HepG2 (cell line): ENCODE results near the gene PKN2. TPM values are rescaled to one million over a fixed set of nuclear protein-coding genes. Genes with fewer than 3 reads are reported as not detected.

Experiments used
- ARNT ChIP-seq: fragments of 450-650 bp; IDR thresholded peaks from 2 replicates; pipeline ENCODE4 v1.6.1; 2017
- DMAP1 ChIP-seq: IDR thresholded peaks from 2 replicates; pipeline ENCODE4 v1.6.1; 2016
- FOSL2 ChIP-seq: sonication (generic); formaldehyde crosslinking; IDR thresholded peaks from 2 replicates; pipeline ENCODE4 v1.4.0; 2020; ENCODE audit warnings: missing genetic modification reagents
- HNRNPH1 ChIP-seq: fragments of 200-400 bp; formaldehyde crosslinking; optimal IDR thresholded peaks from 2 replicates; pipeline ENCODE3; 2017; ENCODE audit warnings: mild to moderate bottlenecking, low read depth, low read length
- KDM1A ChIP-seq: IDR thresholded peaks from 2 replicates; pipeline ENCODE4 v1.6.1; 2016; ENCODE audit warnings: missing compliant biosample characterization
- KMT2B ChIP-seq: IDR thresholded peaks from 2 replicates; pipeline ENCODE4 v1.6.1; 2016; ENCODE audit warnings: missing genetic modification reagents, missing compliant biosample characterization
- MAFF ChIP-seq: IDR thresholded peaks from 2 replicates; pipeline ENCODE4 v1.6.1; 2011; ENCODE audit warnings: low read depth, low read length, improper control_type of control experiment
- MEIS2 ChIP-seq: sonication (generic); formaldehyde crosslinking; IDR thresholded peaks from 2 replicates; pipeline ENCODE4 v1.9.0; 2021; ENCODE audit warnings: mild to moderate bottlenecking, missing genetic modification reagents
- PTBP1 ChIP-seq: fragments of 200-400 bp; formaldehyde crosslinking; IDR thresholded peaks from 2 replicates; pipeline ENCODE4 v1.6.1; 2018; ENCODE audit warnings: low read length, low read depth; ENCODE audit not compliant: poor library complexity, severe bottlenecking
- RBAK ChIP-seq: sonication (generic); formaldehyde crosslinking; IDR thresholded peaks from 2 replicates; pipeline ENCODE4 v1.5.1; 2020; ENCODE audit warnings: mild to moderate bottlenecking, missing genetic modification reagents
- RBM39 ChIP-seq: fragments of 200-400 bp; formaldehyde crosslinking; IDR thresholded peaks from one replicate; pipeline ENCODE4 v1.6.1; 2018; ENCODE audit warnings: antibody characterized with exemption, mild to moderate bottlenecking, low read depth, low read length; ENCODE audit not compliant: poor library complexity, severe bottlenecking
- SOX5 ChIP-seq: IDR thresholded peaks from 2 replicates; pipeline ENCODE4 v1.6.1; 2016; ENCODE audit warnings: borderline replicate concordance
- SPEN ChIP-seq: sonication (generic); formaldehyde crosslinking; IDR thresholded peaks from 2 replicates; pipeline ENCODE4 v1.5.1; 2020; ENCODE audit warnings: low read depth, mild to moderate bottlenecking, missing genetic modification reagents
- TBX3 ChIP-seq: fragments of 450-650 bp; IDR thresholded peaks from 2 replicates; pipeline ENCODE4 v1.6.1; 2017; ENCODE audit warnings: antibody characterized with exemption, mild to moderate bottlenecking, inconsistent platforms, borderline replicate concordance
- U2AF1 ChIP-seq: fragments of 200-400 bp; formaldehyde crosslinking; optimal IDR thresholded peaks from 2 replicates; pipeline ENCODE3; 2017; ENCODE audit warnings: mild to moderate bottlenecking, low read depth, low read length
- ZNF12 ChIP-seq: sonication (generic); formaldehyde crosslinking; IDR thresholded peaks from 2 replicates; pipeline ENCODE4 v1.5.0; 2020; ENCODE audit warnings: missing genetic modification reagents
- ZNF432 ChIP-seq: sonication (generic); formaldehyde crosslinking; IDR thresholded peaks from 2 replicates; pipeline ENCODE4 v1.5.0; 2020; ENCODE audit warnings: missing genetic modification reagents, mild to moderate bottlenecking, borderline replicate concordance
- ZNF615 ChIP-seq: sonication (generic); formaldehyde crosslinking; IDR thresholded peaks from 2 replicates; pipeline ENCODE4 v1.5.0; 2020; ENCODE audit warnings: mild to moderate bottlenecking, missing genetic modification reagents, borderline replicate concordance
- ZNF619 ChIP-seq: sonication (generic); formaldehyde crosslinking; IDR thresholded peaks from 2 replicates; pipeline ENCODE4 v1.4.0; 2020; ENCODE audit warnings: mild to moderate bottlenecking, missing genetic modification reagents
- ZNF761 ChIP-seq: sonication (generic); formaldehyde crosslinking; conservative IDR thresholded peaks from 2 replicates; pipeline ENCODE4 v1.4.0; 2020; ENCODE audit warnings: mild to moderate bottlenecking, missing genetic modification reagents
- polyA plus RNA-seq, 8 experiments: library from polyadenylated mRNA; depleted of rRNA in 3 of 8; stranded (reverse) in 7 of 8; unstranded in 1 of 8; fragments of >200 nt; fragmentation: Illumina TruSeq in 4 of 8; extraction: Trizol in 4 of 8; gene quantifications; 2 replicates each; pipeline versions ENCODE4 v1.2.1 to v1.2.3, GENCODE V29; 2011 to 2016; ENCODE audit warnings: low read depth in 4 of 8, missing spikeins in 1 of 8, mixed read lengths in 1 of 8; ENCODE audit not compliant: insufficient read depth in 1 of 8
- total RNA-seq, 5 experiments: library from RNA; depleted of rRNA; stranded (reverse); fragments of >200 nt; fragmentation: Illumina TruSeq; extraction: Trizol; gene quantifications; 2 replicates each; pipeline ENCODE4 v1.2.3, GENCODE V29; 2016; ENCODE audit warnings: low read depth in 1 of 5
- TF ChIP-seq, protein P1 (sequence below): IDR thresholded peaks from 2 replicates; pipeline ENCODE4 v1.6.1; 2016; ENCODE audit warnings: low read depth, borderline replicate concordance

Gene PKN2
- total and polyA plus RNA-seq, 2 of the 13 experiments (the other 11 are each of a cell fraction or from before 2014, with no cell fraction given), result 17.0 to 29.4 TPM

DNA sequence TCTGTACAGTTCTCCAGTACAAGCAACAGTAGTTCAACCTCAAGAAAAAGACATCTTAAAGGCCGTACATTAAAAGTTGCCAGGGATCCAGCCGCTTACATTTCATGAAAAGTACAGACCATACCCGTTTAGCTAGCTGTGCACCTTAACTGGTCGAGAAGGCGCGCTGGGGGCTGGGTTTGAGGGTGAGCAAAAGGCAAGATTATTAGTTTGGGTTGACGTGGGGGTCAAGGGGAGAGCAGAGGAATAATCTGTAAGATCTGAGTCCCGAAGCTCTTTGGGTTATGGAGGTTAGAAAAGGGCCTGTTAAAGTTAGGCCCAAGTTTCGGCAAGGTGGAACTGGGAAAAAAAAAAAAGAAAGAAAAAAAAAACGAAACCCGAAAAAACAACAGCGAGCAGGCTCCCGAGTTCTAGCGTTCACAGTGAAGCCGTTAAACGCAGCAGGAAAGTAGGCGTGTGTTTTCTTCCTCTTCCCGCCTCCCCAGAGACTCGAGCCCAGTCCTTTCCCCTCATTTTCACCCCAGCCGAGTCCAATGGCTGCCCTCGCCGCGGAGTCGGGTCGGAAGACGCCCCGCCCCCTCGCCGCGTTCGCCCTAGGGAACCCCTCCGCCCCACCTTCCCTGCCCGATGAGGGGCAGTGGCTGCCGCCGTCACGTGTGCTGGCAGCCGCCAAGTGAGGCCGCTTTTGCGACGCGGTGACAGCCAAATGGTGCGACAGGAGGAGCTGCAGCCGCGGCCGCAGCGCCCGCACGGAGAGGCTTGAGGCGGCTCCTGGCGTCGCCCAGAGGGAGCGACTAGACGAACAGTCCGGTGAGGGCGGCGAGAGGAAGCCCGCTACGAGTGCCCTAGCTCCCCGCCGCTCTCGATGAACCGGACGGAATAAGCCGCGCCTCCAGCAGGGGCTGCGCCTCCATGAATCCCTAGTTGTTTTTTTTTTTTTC lies at the start of gene PKN2 (continued):
- TF ChIP-seq, protein P1, sequence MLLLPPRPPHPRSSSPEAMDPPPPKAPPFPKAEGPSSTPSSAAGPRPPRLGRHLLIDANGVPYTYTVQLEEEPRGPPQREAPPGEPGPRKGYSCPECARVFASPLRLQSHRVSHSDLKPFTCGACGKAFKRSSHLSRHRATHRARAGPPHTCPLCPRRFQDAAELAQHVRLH (CRISPR knock-in tag), result peak; percentile 86; the same call in 1 of the 2 replicates
- peak; percentile 99 for TF ChIP-seq KMT2B
- TF ChIP-seq RBM39, result peak; percentile 94
- TF ChIP-seq MAFF, result no peak
- TF ChIP-seq KDM1A (CRISPR knock-in tag), result no peak
- peak; percentile 93 for TF ChIP-seq SPEN (CRISPR knock-in tag)
- peak; percentile 65 for TF ChIP-seq FOSL2
- TF ChIP-seq ZNF12 (CRISPR knock-in tag), result no peak
- TF ChIP-seq U2AF1, result no peak
- no peak for TF ChIP-seq HNRNPH1
- no peak for TF ChIP-seq ARNT
- peak; percentile 60; the same call in 1 of the 2 replicates for TF ChIP-seq MEIS2
- TF ChIP-seq ZNF761 (CRISPR knock-in tag), result no peak; the same call in 1 of the 2 replicates
- TF ChIP-seq ZNF619 (CRISPR knock-in tag), result peak; percentile 80
- no peak for TF ChIP-seq RBAK (CRISPR knock-in tag)
- TF ChIP-seq DMAP1 (CRISPR knock-in tag), result peak; percentile 74; the same call in 1 of the 2 replicates
- peak; percentile 48; the same call in 1 of the 2 replicates for TF ChIP-seq SOX5 (CRISPR knock-in tag)
- TF ChIP-seq TBX3, result 0 out of 2 replicates have a peak, but pooled peaks have one; percentile 20
- TF ChIP-seq ZNF615 (CRISPR knock-in tag), result no peak
- no peak for TF ChIP-seq PTBP1
- no peak for TF ChIP-seq ZNF432 (CRISPR knock-in tag)
